CD4-positive, alpha-beta T cell (primary cell): Measurements from ENCODE around the gene LBH. TPM values are rescaled to one million over a fixed set of nuclear protein-coding genes. Genes with fewer than 3 reads are reported as not detected.

Source experiments
- ATAC-seq: fragments of 200-7000 bp; cut with Tn5 transposase; one replicate; pipeline ENCODE4 v1.10.0; 2022; ENCODE audit warnings: mild to moderate bottlenecking; ENCODE audit not compliant: poor library complexity
- CTCF ChIA-PET: fragments of 350-600 bp; sonication (Branson Sonifier 250); formaldehyde crosslinking; loops from one replicate; lab custom pipeline; 2021; ENCODE audit warnings: antibody characterized with exemption, inconsistent platforms; lab: Charles Lee
- POLR2A ChIA-PET: fragments of 350-600 bp; sonication (Branson Sonifier 250); formaldehyde crosslinking; loops from one replicate; lab custom pipeline; 2021; ENCODE audit warnings: antibody characterized with exemption, inconsistent platforms; lab: Charles Lee
- DNase-seq, 14 experiments: peaks; one replicate each; pipeline ENCODE4 v3.0.0-alpha.2; 2013 to 2020; ENCODE audit warnings: mixed read lengths in 2 of 14
- H3K27ac ChIP-seq, 2 donors: one replicate each; pipeline versions ENCODE4 v1.5.1 to v1.7.0; 2013; ENCODE audit warnings: low read length in 2 of 2, low read depth in 1 of 2, mild to moderate bottlenecking in 1 of 2
- H3K27me3 ChIP-seq, 2 experiments: 1 replicate in 1 of 2; 2 replicates in 1 of 2; pipeline versions ENCODE4 v1.6.1 to v1.7.0; 2013; ENCODE audit warnings: low read length in 2 of 2, control low read depth in 1 of 2, mild to moderate bottlenecking in 1 of 2, moderate library complexity in 1 of 2; ENCODE audit not compliant: insufficient read depth in 2 of 2, control insufficient read depth in 1 of 2
- H3K36me3 ChIP-seq: one replicate; pipeline ENCODE4 v1.6.1; 2013; ENCODE audit warnings: low read length, control low read depth; ENCODE audit not compliant: insufficient read depth
- H3K4me1 ChIP-seq: one replicate; pipeline ENCODE4 v1.6.1; 2013; ENCODE audit warnings: low read length, control low read depth; ENCODE audit not compliant: insufficient read depth
- H3K4me3 ChIP-seq: one replicate; pipeline ENCODE4 v1.5.1; 2013; ENCODE audit warnings: mild to moderate bottlenecking, low read length, moderate library complexity
- H3K9me3 ChIP-seq, 2 experiments: 1 replicate in 1 of 2; 2 replicates in 1 of 2; pipeline versions ENCODE4 v1.6.1 to v1.7.0; 2013; ENCODE audit warnings: low read length in 2 of 2, mild to moderate bottlenecking in 2 of 2, control low read depth in 1 of 2, moderate library complexity in 1 of 2; ENCODE audit not compliant: control insufficient read depth in 1 of 2, insufficient read depth in 1 of 2
- H3K27ac Mint-ChIP-seq: one replicate; pipeline ENCODE4 v1.8.0; 2020; ENCODE audit warnings: mixed read lengths
- H3K27me3 Mint-ChIP-seq: one replicate; pipeline ENCODE4 v1.8.0; 2021; ENCODE audit warnings: mixed read lengths
- H3K36me3 Mint-ChIP-seq: one replicate; pipeline ENCODE4 v1.8.0; 2021; ENCODE audit warnings: low read depth, mixed read lengths
- H3K4me1 Mint-ChIP-seq: one replicate; pipeline ENCODE4 v1.8.0; 2021; ENCODE audit warnings: low read depth, mixed read lengths
- H3K4me3 Mint-ChIP-seq: one replicate; pipeline ENCODE4 v1.8.0; 2020; ENCODE audit warnings: mild to moderate bottlenecking, mixed read lengths
- H3K9me3 Mint-ChIP-seq: one replicate; pipeline ENCODE4 v1.8.0; 2020; ENCODE audit warnings: mixed read lengths
- intact Hi-C, 2 experiments: fragments of 100-400 bp; cut with DNase I in 1 of 2; cut with micrococcal nuclease in 1 of 2; formaldehyde crosslinking; loops; one replicate each; pipeline versions ENCODE4 v1.15.1 to v1.9.0; 2023 to 2025; cut with DNase I, micrococcal nuclease
- total RNA-seq, 174 experiments: library from RNA in 2 of 174; stranded (reverse) in 2 of 174; gene quantifications; one replicate each; pipeline ENCODE4 v1.2.3 and lab custom pipeline; 2021 to 2026
- TF ChIP-seq, protein P1 (sequence below): fragments of 200-600 bp; IDR thresholded peaks from one replicate; pipeline ENCODE4 v1.8.0; 2022; ENCODE audit warnings: antibody characterized with exemption, mild to moderate bottlenecking

LBH gene
- total RNA-seq, 2 experiments from 2014 or later, result 131 to 135 TPM

DNA sequence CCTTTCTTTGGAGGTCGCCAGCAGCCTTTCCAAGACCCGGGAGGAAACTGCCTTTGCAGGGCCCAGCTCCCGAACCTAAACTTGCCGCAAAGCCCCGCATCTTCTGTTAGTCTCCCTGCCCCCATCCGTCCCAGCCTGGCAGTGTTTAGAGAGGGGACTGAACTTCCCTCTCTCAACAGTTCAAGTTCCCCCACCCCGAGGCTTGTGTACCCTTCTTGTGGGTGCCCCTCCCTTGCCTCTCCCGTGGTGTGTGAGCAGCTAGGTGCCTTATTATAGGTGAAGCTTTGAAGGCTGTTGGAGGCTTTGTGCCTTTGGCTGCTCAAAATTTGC, 1.4 kb downstream of the LBH start:
- peak in 11 of 14 experiments; percentile 33 to 67 (median 54) for DNase-seq
- Mint-ChIP-seq H3K36me3 (peaks cover 70% of the 10 kb centered on the region), H3K9me3 (no peaks in the 10 kb centered on the region), H3K4me3 (peak overlapping the region; percentile 93), H3K4me1 (peaks cover 72% of the 10 kb centered on the region), H3K27ac (peak overlapping the region; percentile 99), H3K27me3 (no peaks in the 10 kb centered on the region)
- peaks cover 58% of the 10 kb centered on the region for H3K4me1 ChIP-seq
- POLR2A ChIA-PET, result interaction anchor here (1.0 to 15.7 kb wide), 19 partner anchors 9 to 479 kb away, joined by 3 to 373 read pairs (median 11); partner anchors contain the start of genes LCLAT1 and YPEL5
- TF ChIP-seq, protein P1, sequence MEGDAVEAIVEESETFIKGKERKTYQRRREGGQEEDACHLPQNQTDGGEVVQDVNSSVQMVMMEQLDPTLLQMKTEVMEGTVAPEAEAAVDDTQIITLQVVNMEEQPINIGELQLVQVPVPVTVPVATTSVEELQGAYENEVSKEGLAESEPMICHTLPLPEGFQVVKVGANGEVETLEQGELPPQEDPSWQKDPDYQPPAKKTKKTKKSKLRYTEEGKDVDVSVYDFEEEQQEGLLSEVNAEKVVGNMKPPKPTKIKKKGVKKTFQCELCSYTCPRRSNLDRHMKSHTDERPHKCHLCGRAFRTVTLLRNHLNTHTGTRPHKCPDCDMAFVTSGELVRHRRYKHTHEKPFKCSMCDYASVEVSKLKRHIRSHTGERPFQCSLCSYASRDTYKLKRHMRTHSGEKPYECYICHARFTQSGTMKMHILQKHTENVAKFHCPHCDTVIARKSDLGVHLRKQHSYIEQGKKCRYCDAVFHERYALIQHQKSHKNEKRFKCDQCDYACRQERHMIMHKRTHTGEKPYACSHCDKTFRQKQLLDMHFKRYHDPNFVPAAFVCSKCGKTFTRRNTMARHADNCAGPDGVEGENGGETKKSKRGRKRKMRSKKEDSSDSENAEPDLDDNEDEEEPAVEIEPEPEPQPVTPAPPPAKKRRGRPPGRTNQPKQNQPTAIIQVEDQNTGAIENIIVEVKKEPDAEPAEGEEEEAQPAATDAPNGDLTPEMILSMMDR, result no peak
- H3K4me3 ChIP-seq, result peak overlapping the region; percentile 87
- no peaks in the 10 kb centered on the region for H3K9me3 ChIP-seq
- H3K36me3 ChIP-seq, result peaks cover 36% of the 10 kb centered on the region
- peak overlapping the region; percentile 69 to 96 for H3K27ac ChIP-seq
- CTCF ChIA-PET, result interaction anchor here (1.2 to 9.3 kb wide), 3 partner anchors 13 to 479 kb away, joined by 3 to 46 read pairs (median 8); no protein-coding TSS in a partner anchor
- no peaks in the 10 kb centered on the region for H3K27me3 ChIP-seq
- ATAC-seq, result peak; percentile 19
- intact Hi-C loops, result loop anchor here (2.0 to 10.0 kb wide), 7 partner anchors 34 to 242 kb away; partner anchors contain the start of gene LCLAT1 (in 1 of the 2)

DNA sequence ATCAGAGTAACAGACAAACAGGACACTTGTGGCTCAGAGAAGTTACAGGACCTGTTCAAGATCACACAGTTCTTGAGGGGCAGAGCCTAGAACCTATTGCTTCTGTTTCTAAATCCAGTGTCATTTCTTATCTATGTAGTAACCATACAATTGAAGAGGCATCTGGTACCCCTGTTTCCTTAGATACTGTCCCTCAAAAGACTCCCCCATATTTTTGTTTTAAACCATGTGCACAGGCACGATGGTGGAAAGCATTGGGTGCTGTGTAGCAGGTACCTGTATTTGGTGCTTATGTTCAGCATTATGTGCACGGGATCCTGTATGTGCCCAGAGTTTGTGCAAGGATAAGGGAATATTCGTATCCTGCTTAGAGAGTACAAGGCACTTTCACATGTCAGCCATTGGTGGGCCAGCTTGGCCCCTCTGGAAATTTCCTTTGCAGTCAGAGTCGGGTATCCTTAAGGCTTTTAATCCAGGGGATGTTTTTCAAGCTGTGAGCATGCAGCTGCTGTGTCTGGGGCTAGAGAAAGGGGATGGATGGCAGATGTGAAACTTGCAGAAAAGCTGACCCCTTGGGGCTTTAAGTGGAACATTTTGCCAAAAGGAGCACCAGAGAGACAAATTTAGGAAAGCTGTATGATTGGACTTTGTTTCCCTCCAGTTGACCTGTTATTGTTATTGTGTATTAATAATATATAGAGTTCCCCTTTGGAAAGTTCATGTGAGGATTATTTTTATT, 2.1 kb downstream of the LBH start:
- Histone ChIP-seq H3K36me3 (peaks cover 43% of the 10 kb centered on the region), H3K27ac (peak overlapping the region; percentile 68 to 96), H3K27me3 (no peaks in the 10 kb centered on the region), H3K4me3 (peak overlapping the region; percentile 87), H3K9me3 (no peaks in the 10 kb centered on the region), H3K4me1 (peaks cover 61% of the 10 kb centered on the region)
- ATAC-seq (no peak), DNase-seq (no peak)
- ChIA-PET CTCF (interaction anchor here (0.6 to 9.3 kb wide), 4 partner anchors 10 to 478 kb away, joined by 3 to 46 read pairs (median 6); no protein-coding TSS in a partner anchor), POLR2A (interaction anchor here (1.0 to 15.7 kb wide), 21 partner anchors 10 to 478 kb away, joined by 3 to 373 read pairs (median 13); partner anchors contain the start of genes LCLAT1 and YPEL5)
- Mint-ChIP-seq H3K27ac (peak overlapping the region; percentile 99), H3K4me3 (peak overlapping the region; percentile 93), H3K9me3 (no peaks in the 10 kb centered on the region), H3K27me3 (no peaks in the 10 kb centered on the region), H3K4me1 (peaks cover 73% of the 10 kb centered on the region), H3K36me3 (peaks cover 77% of the 10 kb centered on the region)
- intact Hi-C loops, result loop anchor here (2.0 to 10.0 kb wide), 7 partner anchors 33 to 241 kb away; partner anchors contain the start of gene LCLAT1 (in 2 of the 2)
- TF ChIP-seq, protein P1, result no peak

DNA sequence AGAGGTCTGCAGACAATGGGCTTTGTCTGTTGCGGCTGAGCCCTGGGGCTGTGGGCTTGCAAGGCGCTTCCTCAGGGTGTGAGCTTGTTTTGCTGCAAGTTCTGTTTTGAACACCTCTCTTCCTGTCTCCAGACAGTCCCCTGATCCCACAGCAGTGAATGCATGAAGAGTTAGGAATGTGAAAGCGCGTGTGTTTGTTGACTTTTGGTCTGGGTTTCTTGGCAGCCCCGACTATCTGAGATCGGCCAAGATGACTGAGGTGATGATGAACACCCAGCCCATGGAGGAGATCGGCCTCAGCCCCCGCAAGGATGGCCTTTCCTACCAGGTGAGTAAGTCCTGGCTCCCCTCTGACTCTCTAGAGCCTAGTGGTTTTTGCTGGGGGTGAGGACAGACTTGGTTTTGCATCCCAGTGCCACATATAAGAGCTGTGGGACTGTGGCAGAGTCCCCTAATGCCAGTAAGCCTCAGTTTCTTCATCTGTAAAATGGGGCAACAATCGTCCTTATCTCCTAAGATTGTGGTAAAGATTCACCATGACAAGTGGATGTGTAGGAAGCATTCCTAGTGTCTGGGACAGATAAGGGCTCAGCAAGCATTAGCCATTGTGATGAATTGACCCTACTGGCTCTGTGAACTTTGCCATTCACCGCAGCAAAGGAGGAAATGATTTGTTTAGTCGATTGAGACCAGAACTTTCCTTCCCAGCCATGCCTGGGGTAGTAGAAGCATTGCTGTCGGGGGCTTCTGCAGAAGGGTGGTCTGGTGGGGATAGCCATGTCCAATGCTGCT, 3.0 kb downstream of the LBH start:
- Histone ChIP-seq H3K36me3 (peaks cover 51% of the 10 kb centered on the region), H3K27ac (peak overlapping the region; percentile 68 to 96), H3K4me1 (peaks cover 71% of the 10 kb centered on the region), H3K4me3 (peak overlapping the region; percentile 87), H3K27me3 (no peaks in the 10 kb centered on the region), H3K9me3 (no peaks in the 10 kb centered on the region)
- POLR2A ChIA-PET, result interaction anchor here (0.7 to 15.7 kb wide), 14 partner anchors 11 to 477 kb away, joined by 3 to 373 read pairs (median 13); partner anchors contain the start of genes LCLAT1 and YPEL5
- H3K36me3 Mint-ChIP-seq, result peaks cover 85% of the 10 kb centered on the region
- peak overlapping the region; percentile 93 for H3K4me3 Mint-ChIP-seq
- intact Hi-C loops, result loop anchor here (2.0 to 10.0 kb wide), 5 partner anchors 33 to 240 kb away; partner anchors contain the start of gene LCLAT1 (in 1 of the 2)
- H3K27me3 Mint-ChIP-seq, result no peaks in the 10 kb centered on the region
- ATAC-seq, result no peak
- TF ChIP-seq, protein P1, result no peak
- DNase-seq, result peak in 8 of 14 experiments; percentile 31 to 71 (median 50)
- H3K27ac Mint-ChIP-seq, result peak overlapping the region; percentile 99
- H3K4me1 Mint-ChIP-seq, result peaks cover 79% of the 10 kb centered on the region
- CTCF ChIA-PET, result interaction anchor here (0.6 to 9.3 kb wide), 5 partner anchors 9 to 477 kb away, joined by 3 to 46 read pairs (median 4); no protein-coding TSS in a partner anchor
- H3K9me3 Mint-ChIP-seq, result no peaks in the 10 kb centered on the region
